Right lobe of liver (tissue), 6 donors: ENCODE results near the gene PPP3R1. TPM values are rescaled to one million over a fixed set of nuclear protein-coding genes. Genes with fewer than 3 reads are reported as not detected.

Experiments used
- ATAC-seq, 4 donors: fragments of 200-7000 bp; cut with Tn5 transposase; one replicate each; pipeline ENCODE4 v1.9.1; 2020; ENCODE audit warnings: mild to moderate bottlenecking in 4 of 4, moderate library complexity in 4 of 4
- DNase-seq, 3 donors: peaks; one replicate each; pipeline ENCODE4 v3.0.0-alpha.2; 2020
- H3K27ac ChIP-seq, 3 donors: fragments of 200-600 bp; one replicate each; pipeline ENCODE4 v1.8.0; 2022
- H3K27me3 ChIP-seq, 2 donors: fragments of 200-600 bp; one replicate each; pipeline ENCODE4 v1.8.0; 2022
- H3K36me3 ChIP-seq, 4 donors: fragments of 200-600 bp; sonication (generic) in 1 of 4; one replicate each; pipeline versions ENCODE4 v1.5.1 to v1.8.0; 2017 to 2022; ENCODE audit warnings: control low read depth in 1 of 4
- H3K4me1 ChIP-seq, 4 donors: fragments of 200-600 bp; sonication (generic) in 1 of 4; one replicate each; pipeline versions ENCODE4 v1.5.1 to v1.8.0; 2017 to 2022; ENCODE audit warnings: control low read depth in 1 of 4
- H3K4me3 ChIP-seq, 3 donors: fragments of 200-600 bp; one replicate each; pipeline ENCODE4 v1.8.0; 2022
- H3K9me3 ChIP-seq, 4 donors: fragments of 200-600 bp; sonication (generic) in 1 of 4; one replicate each; pipeline versions ENCODE4 v1.5.1 to v1.8.0; 2017 to 2022; ENCODE audit warnings: control low read depth in 1 of 4
- CTCF ChIP-seq, 4 donors: fragments of 200-600 bp in 3 of 4; fragments of 450-650 bp in 1 of 4; IDR thresholded peaks; one replicate each; pipeline versions ENCODE4 v1.5.1 to v1.8.0; 2016 to 2022; ENCODE audit warnings: antibody characterized with exemption in 4 of 4, mild to moderate bottlenecking in 2 of 4
- POLR2A ChIP-seq: fragments of 450-650 bp; IDR thresholded peaks from one replicate; pipeline ENCODE4 v1.6.1; 2017; ENCODE audit warnings: antibody characterized with exemption, mild to moderate bottlenecking
- WGBS: methylation state at CpG from one replicate; pipeline ENCODE4 v1.1.6; 2018; ENCODE audit warnings: low coverage, low lambda C conversion rate; ENCODE audit not compliant: insufficient coverage; ENCODE audit errors: missing lambda C conversion rate; 5-methylcytosine and 5-hydroxymethylcytosine counted together
- intact Hi-C, 2 donors: fragments of 100-400 bp; cut with DNase I; formaldehyde crosslinking; loops; one replicate each; pipeline versions ENCODE4 v1.11.2 to v1.14.1; 2022
- total RNA-seq, 6 experiments: library from RNA; depleted of rRNA in 2 of 6; stranded (reverse); fragments of >200 nt in 2 of 6; fragmentation: NEBNext Ultra II Directional in 3 of 6; extraction: Animal tissue kit (Norgen Biotek cat#: 25700) in 3 of 6; gene quantifications; one replicate each; pipeline versions ENCODE4 v1.1.0 to v1.2.4, GENCODE V29; 2016 to 2023
- donor health status: DM: no; HTN: yes; CAD: no.
- donor health status: DM: no; HTN: no; CAD: no.
- donor health status: DM: no; HTN: no; CAD: no.
- donor health status: DM: no; HTN: yes; CAD: no.
- donor health status: DM: no; HTN: yes; CAD: no.

PPP3R1 gene
- total RNA-seq, 6 experiments from 2014 or later = 21.0 to 37.9 (median 27.2) TPM

DNA sequence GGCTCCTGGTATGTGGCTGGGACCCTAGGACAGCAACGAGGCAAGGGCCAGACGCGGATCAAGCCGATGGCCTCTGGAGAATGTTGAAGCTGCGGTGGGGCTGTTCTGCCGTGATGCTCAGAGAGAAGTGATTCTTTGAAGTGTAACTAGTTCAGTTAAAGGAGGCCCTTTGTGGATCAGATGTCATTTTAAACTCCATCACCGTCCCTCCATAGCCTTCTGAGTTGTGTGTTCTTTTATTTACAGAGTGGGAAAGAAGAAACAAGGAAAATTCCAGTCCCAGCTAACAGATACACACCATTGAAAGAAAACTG, 94.2 kb downstream of the PPP3R1 start:
- Histone ChIP-seq H3K27me3 (no peaks in the 10 kb centered on the region), H3K9me3 (no peaks in the 10 kb centered on the region), H3K27ac (peak overlapping the region; percentile 96 to 99 (median 97)), H3K4me1 (peaks cover 0 to 23% (median 5%) of the 10 kb centered on the region in 4 donors), H3K4me3 (peak overlapping the region; percentile 96 to 99 (median 97)), H3K36me3 (peaks cover 0 to 19% (median 2%) of the 10 kb centered on the region in 4 donors)
- ATAC-seq = no peak
- DNase-seq = no peak
- WGBS = 0% methylated on average over 7 of the region's 7 CpGs
- intact Hi-C loops = no loop called here
- TF ChIP-seq CTCF (IDR thresholded peaks at IDR 0.05) = no peak
- TF ChIP-seq POLR2A = no peak

DNA sequence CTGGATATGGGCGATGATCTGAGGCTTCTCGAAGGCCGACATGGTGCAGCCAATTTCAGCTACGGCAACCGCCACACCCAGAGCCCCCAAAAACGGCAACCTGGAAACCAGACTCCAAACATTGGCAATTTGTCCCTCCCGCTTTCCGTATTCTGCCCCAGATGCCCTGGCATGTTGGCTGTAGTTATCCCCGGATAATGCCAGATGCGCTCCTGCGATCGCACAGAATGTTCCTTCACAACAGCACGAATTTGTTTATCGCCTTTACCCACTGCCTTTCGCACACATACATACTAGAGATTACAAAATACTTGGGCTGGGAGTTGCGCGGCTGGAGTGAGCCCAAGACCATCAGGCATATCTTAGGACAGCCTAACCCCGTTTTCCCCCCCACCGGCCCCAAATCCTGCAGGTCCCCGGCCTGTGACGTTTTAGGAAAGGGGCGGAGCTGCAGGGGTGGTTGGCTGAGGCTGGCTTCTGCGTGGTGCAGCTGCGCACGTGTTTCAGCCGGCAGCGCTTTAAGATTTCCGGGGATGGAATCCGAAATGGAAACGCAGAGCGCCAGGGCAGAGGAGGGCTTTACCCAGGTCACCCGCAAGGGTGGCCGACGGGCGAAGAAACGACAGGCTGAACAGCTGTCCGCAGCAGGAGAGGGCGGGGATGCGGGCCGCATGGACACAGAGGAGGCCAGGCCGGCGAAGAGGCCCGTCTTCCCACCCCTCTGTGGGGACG, 94.8 kb downstream of the PPP3R1 start, which contains the start of gene PNO1:
PNO1 (plus strand) TSS at position 487 of the 732 bp plus-strand sequence; CDS start at position 534, 47 bp downstream.
- DNase-seq = peak; percentile 94 to 96 (median 96)
- under 1% methylated on average over 36 of the region's 44 CpGs for WGBS

GRCh38 chr2:68157002-68157401, 95.3 kb downstream of the PPP3R1 start:
- Histone ChIP-seq H3K36me3 (peaks cover 0 to 8% (median 0%) of the 10 kb centered on the region in 4 donors), H3K4me3 (peak overlapping the region; percentile 96 to 99 (median 97)), H3K4me1 (peaks cover 0 to 23% (median 5%) of the 10 kb centered on the region in 4 donors), H3K9me3 (no peaks in the 10 kb centered on the region), H3K27me3 (no peaks in the 10 kb centered on the region), H3K27ac (peak overlapping the region; percentile 96 to 99 (median 97))
- TF ChIP-seq POLR2A (no peak), CTCF (IDR thresholded peaks at IDR 0.05) (no peak)
- WGBS = 0% methylated on average over 16 of the region's 28 CpGs
- intact Hi-C loops = no loop called here
- peak in 2 of 3 donors; percentile 63 to 70 for DNase-seq
- ATAC-seq = peak; percentile 58 to 69 (median 64)

More for the DNA sequence above, 94.8 kb downstream of the PPP3R1 start, which contains the start of gene PNO1:
- H3K27me3 ChIP-seq = no peaks in the 10 kb centered on the region
- TF ChIP-seq POLR2A (peak; percentile 62), CTCF (IDR thresholded peaks at IDR 0.05) (peak in 1 of 4 donors; percentile 9)
- H3K4me3 ChIP-seq = peak within 1 kb of the TSS; percentile 96 to 99 (median 97)
- intact Hi-C loops = no loop called here
- peak; percentile 98 to 99 (median 99) for ATAC-seq
- peaks cover 0 to 23% (median 5%) of the 10 kb centered on the region in 4 donors for H3K4me1 ChIP-seq
- H3K27ac ChIP-seq = peak within 1 kb of the TSS; percentile 96 to 99 (median 97)
- peaks cover 0 to 14% (median under 1%) of the 10 kb centered on the region in 4 donors for H3K36me3 ChIP-seq
- no peaks in the 10 kb centered on the region for H3K9me3 ChIP-seq

DNA sequence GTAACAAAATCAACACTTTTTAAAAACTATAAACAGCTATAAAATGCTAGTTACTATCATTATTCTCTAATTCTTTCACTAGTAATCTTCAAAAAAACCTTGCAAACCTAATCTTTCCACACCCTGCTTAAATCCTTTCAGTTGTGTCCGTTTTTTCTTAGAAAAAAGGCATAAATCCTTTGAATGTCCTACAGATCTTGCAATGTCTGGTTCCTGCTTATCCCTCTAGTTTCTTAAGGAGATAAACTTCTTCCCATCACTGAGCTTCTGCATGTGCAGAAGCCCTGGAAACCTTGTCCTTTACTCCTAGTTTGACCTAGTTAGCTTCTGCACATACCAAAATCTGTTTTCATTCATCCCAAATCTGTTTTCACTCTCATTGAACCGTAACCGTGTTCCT, 95.9 kb downstream of the PPP3R1 start:
- Histone ChIP-seq H3K4me1 (peaks cover 0 to 23% (median 5%) of the 10 kb centered on the region in 4 donors), H3K4me3 (peak overlapping the region; percentile 96 to 99 (median 97)), H3K36me3 (peaks cover 0 to 3% (median 0%) of the 10 kb centered on the region in 4 donors), H3K9me3 (no peaks in the 10 kb centered on the region), H3K27ac (no peak overlapping the region), H3K27me3 (no peaks in the 10 kb centered on the region)
- TF ChIP-seq POLR2A (no peak), CTCF (IDR thresholded peaks at IDR 0.05) (no peak)
- no peak for DNase-seq
- 6% methylated on average over 3 of the region's 3 CpGs for WGBS
- intact Hi-C loops = no loop called here
- no peak for ATAC-seq
